Esophagus (tissue), 2 donors: ENCODE data around the gene TMPRSS9. TPM values are rescaled to one million over a fixed set of nuclear protein-coding genes. Genes with fewer than 3 reads are reported as not detected.
"Not testable (repeated sequence)": the region's sequence is repeated elsewhere in the genome, so short reads cannot be mapped to it uniquely, and the experiment has no call there.

Source experiments
- H3K27ac ChIP-seq, 2 donors: one replicate each; pipeline ENCODE4 v1.5.1; 2013; ENCODE audit warnings: low read depth in 2 of 2, mild to moderate bottlenecking in 2 of 2, inconsistent platforms in 1 of 2, low read length in 1 of 2, moderate library complexity in 1 of 2
- H3K27me3 ChIP-seq, 2 donors: one replicate each; pipeline ENCODE4 v1.6.1; 2013; ENCODE audit warnings: low read length in 2 of 2, control low read depth in 1 of 2, mild to moderate bottlenecking in 1 of 2; ENCODE audit not compliant: insufficient read depth in 2 of 2, control insufficient read depth in 1 of 2
- H3K36me3 ChIP-seq, 2 donors: one replicate each; pipeline ENCODE4 v1.6.1; 2013; ENCODE audit warnings: low read length in 1 of 2; ENCODE audit not compliant: control insufficient read depth in 2 of 2, insufficient read depth in 2 of 2
- H3K4me1 ChIP-seq, 2 donors: one replicate each; pipeline ENCODE4 v1.6.1; 2013; ENCODE audit warnings: low read length in 1 of 2; ENCODE audit not compliant: control insufficient read depth in 2 of 2, insufficient read depth in 2 of 2
- H3K4me3 ChIP-seq, 2 donors: one replicate each; pipeline ENCODE4 v1.5.1; 2013; ENCODE audit warnings: low read length in 2 of 2, mild to moderate bottlenecking in 2 of 2, low read depth in 1 of 2, moderate library complexity in 1 of 2
- H3K9me3 ChIP-seq, 2 donors: one replicate each; pipeline ENCODE4 v1.6.1; 2013; ENCODE audit warnings: mild to moderate bottlenecking in 2 of 2, low read depth in 1 of 2, low read length in 1 of 2, moderate library complexity in 1 of 2; ENCODE audit not compliant: control insufficient read depth in 2 of 2, insufficient read depth in 1 of 2
- WGBS, 2 donors: extraction: QIAGEN DNeasy Blood & Tissue Kit; methylation state at CpG; one replicate each; pipeline ENCODE4 v1.1.7; 2013; 5-methylcytosine and 5-hydroxymethylcytosine counted together
- polyA plus RNA-seq, 2 donors: library from polyadenylated mRNA; stranded (reverse); fragments of 200-250 nt; gene quantifications; one replicate each; pipeline ENCODE4 v1.2.3, GENCODE V29; 2013
- donor health status: healthy with polysubstance abuse.
- donor health status: Bipolar disorder and iron deficiency.

The TMPRSS9 gene
- polyA plus RNA-seq, 2 donors: 0.04 TPM; not detected in 1

- Histone ChIP-seq H3K27ac (no peak overlapping the region), H3K36me3 (no peaks in the 10 kb centered on the region), H3K9me3 (peaks cover 0 to 9% of the 10 kb centered on the region in 2 donors), H3K4me1 (peaks cover 3 to 5% of the 10 kb centered on the region in 2 donors), H3K4me3 (no peak overlapping the region), H3K27me3 (no peaks in the 10 kb centered on the region)
- WGBS, 2 donors: 87 to 88% methylated on average over 13 of the region's 13 CpGs
Measured at GRCh38 chr19:2382530-2383222, 22.6 kb downstream of the TMPRSS9 start.

- Histone ChIP-seq H3K36me3 (no peaks in the 10 kb centered on the region), H3K27ac (no peak overlapping the region), H3K4me3 (no peak overlapping the region)
Measured at GRCh38 chr19:2385053-2385721, 25.1 kb downstream of the TMPRSS9 start.

GRCh38 chr19:2387367-2388288, 27.6 kb downstream of the TMPRSS9 start:
- 76 to 77% methylated on average over 20 of the region's 20 CpGs for WGBS, 2 donors
- H3K27ac ChIP-seq: no peak overlapping the region
- H3K4me3 ChIP-seq: no peak overlapping the region
- H3K27me3 ChIP-seq: no peaks in the 10 kb centered on the region
- no peaks in the 10 kb centered on the region for H3K9me3 ChIP-seq
- H3K36me3 ChIP-seq: no peaks in the 10 kb centered on the region
- peaks cover 2 to 3% of the 10 kb centered on the region in 2 donors for H3K4me1 ChIP-seq

More at GRCh38 chr19:2385053-2385721, 25.1 kb downstream of the TMPRSS9 start:
- 14 to 19% methylated on average over 33 to 37 of the region's 37 CpGs for WGBS, 2 donors
- Histone ChIP-seq H3K4me1 (peaks cover 3 to 5% of the 10 kb centered on the region in 2 donors), H3K9me3 (peaks cover 0 to 6% of the 10 kb centered on the region in 2 donors), H3K27me3 (no peaks in the 10 kb centered on the region)

- H3K36me3 ChIP-seq: no peaks in the 10 kb centered on the region
Measured at GRCh38 chr19:2389594-2389993, 29.5 kb downstream of the TMPRSS9 start.

GRCh38 chr19:2391118-2391725, 31.2 kb downstream of the TMPRSS9 start:
- no peaks in the 10 kb centered on the region for H3K4me1 ChIP-seq
- no peak overlapping the region for H3K4me3 ChIP-seq
- H3K27me3 ChIP-seq: no peaks in the 10 kb centered on the region
- H3K36me3 ChIP-seq: no peaks in the 10 kb centered on the region
- no peaks in the 10 kb centered on the region for H3K9me3 ChIP-seq
- H3K27ac ChIP-seq: no peak overlapping the region
- WGBS, 2 donors: 4 to 5% methylated on average over 10 of the region's 10 CpGs

More at GRCh38 chr19:2389594-2389993, 29.5 kb downstream of the TMPRSS9 start:
- Histone ChIP-seq H3K4me1 (peaks cover 2 to 3% of the 10 kb centered on the region in 2 donors), H3K4me3 (no peak overlapping the region), H3K27me3 (no peaks in the 10 kb centered on the region), H3K27ac (no peak overlapping the region), H3K9me3 (no peaks in the 10 kb centered on the region)
- 81 to 85% methylated on average over 21 of the region's 21 CpGs for WGBS, 2 donors

GRCh38 chr19:2392366-2392765, 32.3 kb downstream of the TMPRSS9 start:
- no peaks in the 10 kb centered on the region for H3K36me3 ChIP-seq
- no peaks in the 10 kb centered on the region for H3K27me3 ChIP-seq
- no peaks in the 10 kb centered on the region for H3K9me3 ChIP-seq
- no peak overlapping the region for H3K4me3 ChIP-seq
- no peaks in the 10 kb centered on the region for H3K4me1 ChIP-seq
- WGBS, 2 donors: 59 to 70% methylated on average over 7 of the region's 7 CpGs
- no peak overlapping the region for H3K27ac ChIP-seq

- 77 to 79% methylated on average over 8 of the region's 8 CpGs for WGBS, 2 donors
- H3K4me1 ChIP-seq, H3K27ac ChIP-seq, H3K36me3 ChIP-seq, H3K27me3 ChIP-seq, H3K9me3 ChIP-seq, H3K4me3 ChIP-seq: not testable (repeated sequence)
Measured at GRCh38 chr19:2392899-2393298, 32.8 kb downstream of the TMPRSS9 start.

GRCh38 chr19:2394054-2394441, 34.0 kb downstream of the TMPRSS9 start:
- Histone ChIP-seq H3K27ac (no peak overlapping the region), H3K9me3 (no peaks in the 10 kb centered on the region), H3K4me1 (no peaks in the 10 kb centered on the region), H3K4me3 (no peak overlapping the region), H3K27me3 (no peaks in the 10 kb centered on the region), H3K36me3 (no peaks in the 10 kb centered on the region)
- WGBS, 2 donors: 66 to 69% methylated on average over 8 of the region's 8 CpGs
